NCI-H2196 (cell line): Measurements from ENCODE around the gene GSX2.
A peak's percentile ranks its signal among the peaks of the same experiment; 100 is the strongest.

Source experiments
- DNase-seq: peaks from one replicate; lab custom pipeline; 2025; ENCODE audit not compliant: unreplicated experiment; lab: John Stamatoyannopoulos, UW

Gene GSX2

GRCh38 chr4:54076673-54077072 is 23.3 kb upstream of the GSX2 start:
- no peak for DNase-seq

GRCh38 chr4:54077812-54078211 is 22.2 kb upstream of the GSX2 start:
- no peak for DNase-seq

- DNase-seq, result no peak
These were observed 17.8 kb upstream of the GSX2 start for GRCh38 chr4:54082168-54082567.

- no peak for DNase-seq
These were observed 14.7 kb upstream of the GSX2 start for GRCh38 chr4:54085284-54085683.

- DNase-seq, result no peak
These were observed 10.1 kb upstream of the GSX2 start for GRCh38 chr4:54089875-54090274.

GRCh38 chr4:54090404-54090803 is 9.6 kb upstream of the GSX2 start:
- no peak for DNase-seq

- no peak for DNase-seq
These were observed 8.9 kb upstream of the GSX2 start for GRCh38 chr4:54090804-54091623.

GRCh38 chr4:54091637-54092404 is 8.1 kb upstream of the GSX2 start:
- peak; percentile 19 for DNase-seq

GRCh38 chr4:54092405-54093323 is 7.3 kb upstream of the GSX2 start:
- DNase-seq, result no peak

GRCh38 chr4:54093324-54094240 is 6.4 kb upstream of the GSX2 start:
- DNase-seq, result no peak

GRCh38 chr4:54094451-54094850 is 5.5 kb upstream of the GSX2 start:
- DNase-seq, result no peak

GRCh38 chr4:54095110-54095825 is 4.7 kb upstream of the GSX2 start:
- no peak for DNase-seq

- DNase-seq, result no peak
These were observed 3.5 kb upstream of the GSX2 start for GRCh38 chr4:54096295-54096962.

- no peak for DNase-seq
These were observed 2.8 kb upstream of the GSX2 start for GRCh38 chr4:54097152-54097551.

- DNase-seq, result no peak
These were observed 1.6 kb upstream of the GSX2 start for GRCh38 chr4:54098375-54098774.

- no peak for DNase-seq
These were observed 646 bp upstream of the GSX2 start for GRCh38 chr4:54099287-54099747.

GRCh38 chr4:54100595-54101189 is 729 bp downstream of the GSX2 start:
- no peak for DNase-seq

- DNase-seq, result no peak
These were observed 1.5 kb downstream of the GSX2 start for GRCh38 chr4:54101190-54102041.
